ENCODE data around the gene OGFOD3.

OGFOD3 gene

GRCh38 chr17:82346342-82347300, 71.8 kb downstream of the OGFOD3 start:
- no peak overlapping the region for H3K27ac ChIP-seq
- TF ChIP-seq CTCF (conservative IDR thresholded peaks at IDR 0.05) (no peak), ZFX (IDR thresholded peaks at IDR 0.05) (no peak)

GRCh38 chr17:82345151-82345976, 73.0 kb downstream of the OGFOD3 start:
- no peak overlapping the region for H3K27ac ChIP-seq
- no peak for TF ChIP-seq ZFX (IDR thresholded peaks at IDR 0.05)
- TF ChIP-seq CTCF (conservative IDR thresholded peaks at IDR 0.05): no peak

- TF ChIP-seq CTCF (conservative IDR thresholded peaks at IDR 0.05) (no peak), ZFX (IDR thresholded peaks at IDR 0.05) (no peak)
- no peak overlapping the region for H3K27ac ChIP-seq
These were observed 74.0 kb downstream of the OGFOD3 start for GRCh38 chr17:82344175-82344907.

GRCh38 chr17:82343560-82343959, 74.8 kb downstream of the OGFOD3 start:
- H3K27ac ChIP-seq: no peak overlapping the region
- TF ChIP-seq ZFX (IDR thresholded peaks at IDR 0.05) (no peak), CTCF (conservative IDR thresholded peaks at IDR 0.05) (no peak)

- no peak overlapping the region for H3K27ac ChIP-seq
- no peak for TF ChIP-seq ZFX (IDR thresholded peaks at IDR 0.05)
- TF ChIP-seq CTCF (conservative IDR thresholded peaks at IDR 0.05): no peak
These were observed 75.9 kb downstream of the OGFOD3 start for GRCh38 chr17:82342361-82343079.

GRCh38 chr17:82339634-82340580, 78.5 kb downstream of the OGFOD3 start:
- no peak for TF ChIP-seq ZFX (IDR thresholded peaks at IDR 0.05)
- no peak for TF ChIP-seq CTCF (conservative IDR thresholded peaks at IDR 0.05)
- H3K27ac ChIP-seq: peak overlapping the region; percentile 17; the same call in 1 of the 2 replicates

All from C4-2B (cell line).